Measurements from ENCODE around the gene NDFIP1. TPM values are rescaled to one million over a fixed set of nuclear protein-coding genes. Genes with fewer than 3 reads are reported as not detected.
A peak's percentile ranks its signal among the peaks of the same experiment; 100 is the strongest.

NDFIP1 gene
- total and polyA plus RNA-seq, 2 of the 13 experiments (the other 11 are each of a cell fraction or from before 2014, with no cell fraction given) = 12.4 to 15.7 TPM

DNA sequence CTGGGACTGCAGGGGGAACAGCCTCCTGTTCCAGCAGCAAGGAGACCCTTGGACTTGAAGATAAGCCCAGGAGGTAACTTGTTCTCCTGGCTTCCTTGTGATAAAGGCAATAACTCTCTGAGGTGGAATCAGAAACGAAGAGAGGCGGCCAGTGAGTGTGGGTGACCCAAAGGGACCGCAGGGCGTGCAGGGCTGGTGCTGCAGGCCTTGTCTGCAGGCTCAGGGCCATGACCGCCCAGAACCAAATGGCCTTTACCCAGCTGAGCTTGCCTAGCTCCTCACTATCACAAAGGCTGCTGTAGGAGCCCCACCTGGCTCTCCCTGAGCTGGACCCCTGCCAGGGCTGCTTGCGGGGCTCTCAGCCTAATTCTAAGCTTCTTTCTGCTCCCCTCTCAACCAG, 72.5 kb downstream of the NDFIP1 start (continued):
- TF ChIP-seq, protein P1, sequence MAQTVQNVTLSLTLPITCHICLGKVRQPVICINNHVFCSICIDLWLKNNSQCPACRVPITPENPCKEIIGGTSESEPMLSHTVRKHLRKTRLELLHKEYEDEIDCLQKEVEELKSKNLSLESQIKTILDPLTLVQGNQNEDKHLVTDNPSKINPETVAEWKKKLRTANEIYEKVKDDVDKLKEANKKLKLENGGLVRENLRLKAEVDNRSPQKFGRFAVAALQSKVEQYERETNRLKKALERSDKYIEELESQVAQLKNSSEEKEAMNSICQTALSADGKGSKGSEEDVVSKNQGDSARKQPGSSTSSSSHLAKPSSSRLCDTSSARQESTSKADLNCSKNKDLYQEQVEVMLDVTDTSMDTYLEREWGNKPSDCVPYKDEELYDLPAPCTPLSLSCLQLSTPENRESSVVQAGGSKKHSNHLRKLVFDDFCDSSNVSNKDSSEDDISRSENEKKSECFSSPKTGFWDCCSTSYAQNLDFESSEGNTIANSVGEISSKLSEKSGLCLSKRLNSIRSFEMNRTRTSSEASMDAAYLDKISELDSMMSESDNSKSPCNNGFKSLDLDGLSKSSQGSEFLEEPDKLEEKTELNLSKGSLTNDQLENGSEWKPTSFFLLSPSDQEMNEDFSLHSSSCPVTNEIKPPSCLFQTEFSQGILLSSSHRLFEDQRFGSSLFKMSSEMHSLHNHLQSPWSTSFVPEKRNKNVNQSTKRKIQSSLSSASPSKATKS (CRISPR knock-in tag; IDR thresholded peaks at IDR 0.05) = no peak
- no peak for TF ChIP-seq RORA (CRISPR knock-in tag; IDR thresholded peaks at IDR 0.05)
- TF ChIP-seq ZBTB3 (CRISPR knock-in tag; IDR thresholded peaks at IDR 0.05; ENCODE audit: borderline replicate concordance, low read depth) = no peak
- TF ChIP-seq POGZ (CRISPR knock-in tag; IDR thresholded peaks at IDR 0.05) = no peak
- 0 out of 2 replicates have a peak, but pooled peaks have one; percentile 29 for TF ChIP-seq NCOA1 (CRISPR knock-in tag; IDR thresholded peaks at IDR 0.05)
- TF ChIP-seq, protein P2, sequence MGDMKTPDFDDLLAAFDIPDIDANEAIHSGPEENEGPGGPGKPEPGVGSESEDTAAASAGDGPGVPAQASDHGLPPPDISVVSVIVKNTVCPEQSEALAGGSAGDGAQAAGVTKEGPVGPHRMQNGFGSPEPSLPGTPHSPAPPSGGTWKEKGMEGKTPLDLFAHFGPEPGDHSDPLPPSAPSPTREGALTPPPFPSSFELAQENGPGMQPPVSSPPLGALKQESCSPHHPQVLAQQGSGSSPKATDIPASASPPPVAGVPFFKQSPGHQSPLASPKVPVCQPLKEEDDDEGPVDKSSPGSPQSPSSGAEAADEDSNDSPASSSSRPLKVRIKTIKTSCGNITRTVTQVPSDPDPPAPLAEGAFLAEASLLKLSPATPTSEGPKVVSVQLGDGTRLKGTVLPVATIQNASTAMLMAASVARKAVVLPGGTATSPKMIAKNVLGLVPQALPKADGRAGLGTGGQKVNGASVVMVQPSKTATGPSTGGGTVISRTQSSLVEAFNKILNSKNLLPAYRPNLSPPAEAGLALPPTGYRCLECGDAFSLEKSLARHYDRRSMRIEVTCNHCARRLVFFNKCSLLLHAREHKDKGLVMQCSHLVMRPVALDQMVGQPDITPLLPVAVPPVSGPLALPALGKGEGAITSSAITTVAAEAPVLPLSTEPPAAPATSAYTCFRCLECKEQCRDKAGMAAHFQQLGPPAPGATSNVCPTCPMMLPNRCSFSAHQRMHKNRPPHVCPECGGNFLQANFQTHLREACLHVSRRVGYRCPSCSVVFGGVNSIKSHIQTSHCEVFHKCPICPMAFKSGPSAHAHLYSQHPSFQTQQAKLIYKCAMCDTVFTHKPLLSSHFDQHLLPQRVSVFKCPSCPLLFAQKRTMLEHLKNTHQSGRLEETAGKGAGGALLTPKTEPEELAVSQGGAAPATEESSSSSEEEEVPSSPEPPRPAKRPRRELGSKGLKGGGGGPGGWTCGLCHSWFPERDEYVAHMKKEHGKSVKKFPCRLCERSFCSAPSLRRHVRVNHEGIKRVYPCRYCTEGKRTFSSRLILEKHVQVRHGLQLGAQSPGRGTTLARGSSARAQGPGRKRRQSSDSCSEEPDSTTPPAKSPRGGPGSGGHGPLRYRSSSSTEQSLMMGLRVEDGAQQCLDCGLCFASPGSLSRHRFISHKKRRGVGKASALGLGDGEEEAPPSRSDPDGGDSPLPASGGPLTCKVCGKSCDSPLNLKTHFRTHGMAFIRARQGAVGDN (CRISPR knock-in tag; IDR thresholded peaks at IDR 0.05) = peak; percentile 74
- TF ChIP-seq ASH2L (IDR thresholded peaks at IDR 0.05; ENCODE audit: insufficient read length, low read depth, low read length) = no peak
- no peak for TF ChIP-seq ZMYM3 (CRISPR knock-in tag; IDR thresholded peaks at IDR 0.05)
- TF ChIP-seq, protein P3, sequence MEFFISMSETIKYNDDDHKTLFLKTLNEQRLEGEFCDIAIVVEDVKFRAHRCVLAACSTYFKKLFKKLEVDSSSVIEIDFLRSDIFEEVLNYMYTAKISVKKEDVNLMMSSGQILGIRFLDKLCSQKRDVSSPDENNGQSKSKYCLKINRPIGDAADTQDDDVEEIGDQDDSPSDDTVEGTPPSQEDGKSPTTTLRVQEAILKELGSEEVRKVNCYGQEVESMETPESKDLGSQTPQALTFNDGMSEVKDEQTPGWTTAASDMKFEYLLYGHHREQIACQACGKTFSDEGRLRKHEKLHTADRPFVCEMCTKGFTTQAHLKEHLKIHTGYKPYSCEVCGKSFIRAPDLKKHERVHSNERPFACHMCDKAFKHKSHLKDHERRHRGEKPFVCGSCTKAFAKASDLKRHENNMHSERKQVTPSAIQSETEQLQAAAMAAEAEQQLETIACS (CRISPR knock-in tag; IDR thresholded peaks at IDR 0.05) = no peak
- TF ChIP-seq NFE2L2 (IDR thresholded peaks at IDR 0.05; ENCODE audit: low read length) = no peak
- TF ChIP-seq, protein P4, sequence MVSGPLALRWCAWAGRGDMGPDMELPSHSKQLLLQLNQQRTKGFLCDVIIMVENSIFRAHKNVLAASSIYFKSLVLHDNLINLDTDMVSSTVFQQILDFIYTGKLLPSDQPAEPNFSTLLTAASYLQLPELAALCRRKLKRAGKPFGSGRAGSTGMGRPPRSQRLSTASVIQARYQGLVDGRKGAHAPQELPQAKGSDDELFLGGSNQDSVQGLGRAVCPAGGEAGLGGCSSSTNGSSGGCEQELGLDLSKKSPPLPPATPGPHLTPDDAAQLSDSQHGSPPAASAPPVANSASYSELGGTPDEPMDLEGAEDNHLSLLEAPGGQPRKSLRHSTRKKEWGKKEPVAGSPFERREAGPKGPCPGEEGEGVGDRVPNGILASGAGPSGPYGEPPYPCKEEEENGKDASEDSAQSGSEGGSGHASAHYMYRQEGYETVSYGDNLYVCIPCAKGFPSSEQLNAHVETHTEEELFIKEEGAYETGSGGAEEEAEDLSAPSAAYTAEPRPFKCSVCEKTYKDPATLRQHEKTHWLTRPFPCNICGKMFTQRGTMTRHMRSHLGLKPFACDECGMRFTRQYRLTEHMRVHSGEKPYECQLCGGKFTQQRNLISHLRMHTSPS (CRISPR knock-in tag; IDR thresholded peaks at IDR 0.05; ENCODE audit: low read depth) = no peak
- no peak for TF ChIP-seq MLLT10 (CRISPR knock-in tag; IDR thresholded peaks at IDR 0.05)
- TF ChIP-seq SRF (IDR thresholded peaks at IDR 0.05; ENCODE audit: low read depth, low read length) = no peak
- TF ChIP-seq, protein P5, sequence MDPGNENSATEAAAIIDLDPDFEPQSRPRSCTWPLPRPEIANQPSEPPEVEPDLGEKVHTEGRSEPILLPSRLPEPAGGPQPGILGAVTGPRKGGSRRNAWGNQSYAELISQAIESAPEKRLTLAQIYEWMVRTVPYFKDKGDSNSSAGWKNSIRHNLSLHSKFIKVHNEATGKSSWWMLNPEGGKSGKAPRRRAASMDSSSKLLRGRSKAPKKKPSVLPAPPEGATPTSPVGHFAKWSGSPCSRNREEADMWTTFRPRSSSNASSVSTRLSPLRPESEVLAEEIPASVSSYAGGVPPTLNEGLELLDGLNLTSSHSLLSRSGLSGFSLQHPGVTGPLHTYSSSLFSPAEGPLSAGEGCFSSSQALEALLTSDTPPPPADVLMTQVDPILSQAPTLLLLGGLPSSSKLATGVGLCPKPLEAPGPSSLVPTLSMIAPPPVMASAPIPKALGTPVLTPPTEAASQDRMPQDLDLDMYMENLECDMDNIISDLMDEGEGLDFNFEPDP (CRISPR knock-in tag; conservative IDR thresholded peaks at IDR 0.05) = 0 out of 2 replicates have a peak, but pooled peaks have one; percentile 66
- no peak for TF ChIP-seq MED8 (CRISPR knock-in tag; IDR thresholded peaks at IDR 0.05; ENCODE audit: insufficient replicate concordance)
- no peak for TF ChIP-seq KLF15 (CRISPR knock-in tag; IDR thresholded peaks at IDR 0.05; ENCODE audit: borderline replicate concordance)
- TF ChIP-seq, protein P6, sequence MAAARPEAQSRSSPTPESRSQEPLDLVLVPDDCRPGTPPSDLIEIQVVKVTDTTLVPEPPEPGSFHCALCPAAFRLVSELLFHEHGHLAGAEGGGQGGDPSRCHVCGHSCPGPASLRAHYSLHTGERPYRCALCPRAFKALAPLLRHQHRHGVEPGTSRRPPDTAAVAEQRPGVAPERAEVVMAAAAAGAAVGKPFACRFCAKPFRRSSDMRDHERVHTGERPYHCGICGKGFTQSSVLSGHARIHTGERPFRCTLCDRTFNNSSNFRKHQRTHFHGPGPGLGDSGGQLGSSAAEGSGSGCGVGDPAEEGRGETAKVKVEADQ (CRISPR knock-in tag; IDR thresholded peaks at IDR 0.05; ENCODE audit: borderline replicate concordance) = no peak
